ENCODE measurements around the gene OPCML. TPM values are rescaled to one million over a fixed set of nuclear protein-coding genes. Genes with fewer than 3 reads are reported as not detected.

The OPCML gene
- total RNA-seq, 1 experiment from 2014 or later: 0.94 TPM

DNA sequence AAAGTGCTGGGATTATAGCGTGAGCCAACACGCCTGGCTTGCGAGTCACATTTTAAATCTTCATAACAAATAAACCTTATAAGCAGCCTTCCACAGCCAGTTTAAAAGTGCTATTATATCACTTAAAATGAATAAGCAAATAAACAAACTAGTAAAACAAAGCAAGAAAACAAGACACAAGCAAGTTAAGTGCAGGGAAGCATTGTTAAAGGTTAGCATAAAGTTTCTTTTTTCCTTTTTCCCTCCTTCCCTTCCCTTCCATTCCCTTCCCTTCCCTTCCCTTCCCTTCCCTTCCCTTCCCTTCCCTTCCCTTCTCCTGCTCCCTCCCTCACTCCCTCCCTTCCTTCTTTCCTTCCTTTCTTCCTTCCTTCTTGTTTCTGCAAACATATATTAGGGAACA lies 278.7 kb downstream of the OPCML start:
- H2BK20ac ChIP-seq (ENCODE audit: low read depth, low read length, poor library complexity, severe bottlenecking): no peak overlapping the region
- no peak overlapping the region for H3K4ac ChIP-seq (ENCODE audit: low read depth, low read length)
- H3K18ac ChIP-seq (ENCODE audit: insufficient read length, low read depth, low read length): no peak overlapping the region
- H3K27ac ChIP-seq (ENCODE audit: insufficient read length, low read depth, low read length): no peak overlapping the region
- Mint-ChIP-seq H3K36me3 (ENCODE audit: insufficient read depth in 1 of 3, low read depth in 3 of 3) (no peaks in the 10 kb centered on the region), H3K4me3 (no peak overlapping the region), H3K27ac (no peak overlapping the region), H3K27me3 (ENCODE audit: low read depth) (no peaks in the 10 kb centered on the region; the same call in 1 of the 2 replicates), H3K9me3 (no peaks in the 10 kb centered on the region), H3K4me1 (peaks cover 7 to 8% of the 10 kb centered on the region in 2 experiments)
- no peaks in the 10 kb centered on the region for H3K27me3 ChIP-seq (ENCODE audit: insufficient read depth, low read length)
- H4K5ac ChIP-seq (ENCODE audit: insufficient read length, low read depth, low read length): no peak overlapping the region
- no peak overlapping the region for H4K91ac ChIP-seq (ENCODE audit: insufficient read length, low read depth, low read length)
- no peak overlapping the region for H3K23ac ChIP-seq (ENCODE audit: insufficient read length, low read depth, low read length)
- H3K79me2 ChIP-seq (ENCODE audit: insufficient read depth, low read length): no peaks in the 10 kb centered on the region
- no peak overlapping the region for H2AFZ ChIP-seq (ENCODE audit: low read length)
- H3K79me1 ChIP-seq (ENCODE audit: insufficient read depth, low read depth, low read length, poor library complexity, severe bottlenecking): no peaks in the 10 kb centered on the region
- no peak overlapping the region for H3K14ac ChIP-seq (ENCODE audit: insufficient read depth, low read length)
- H4K20me1 ChIP-seq (ENCODE audit: control insufficient read depth, insufficient read depth, insufficient read length): no peaks in the 10 kb centered on the region
- no peak overlapping the region for H3K4me2 ChIP-seq (ENCODE audit: insufficient read depth, insufficient read length, low read length)
- no peak overlapping the region for H2BK12ac ChIP-seq (ENCODE audit: insufficient read length, low read depth, low read length)
- H2BK5ac ChIP-seq (ENCODE audit: insufficient read length, low read length): no peak overlapping the region
- no peak for DNase-seq
- no peak overlapping the region for H2AK5ac ChIP-seq (ENCODE audit: insufficient read length, low read length)
- H3K4me1 ChIP-seq (ENCODE audit: insufficient read depth, low read length): no peaks in the 10 kb centered on the region
- H3K23me2 ChIP-seq (ENCODE audit: insufficient read length, low read depth, low read length, poor library complexity, severe bottlenecking): no peaks in the 10 kb centered on the region
- no CpG with 5 or more reads among the region's 3 CpGs for whole genome bisulfite sequencing (ENCODE audit: extremely low coverage, insufficient read length, low lambda C conversion rate)
- TF ChIP-seq, protein P1, sequence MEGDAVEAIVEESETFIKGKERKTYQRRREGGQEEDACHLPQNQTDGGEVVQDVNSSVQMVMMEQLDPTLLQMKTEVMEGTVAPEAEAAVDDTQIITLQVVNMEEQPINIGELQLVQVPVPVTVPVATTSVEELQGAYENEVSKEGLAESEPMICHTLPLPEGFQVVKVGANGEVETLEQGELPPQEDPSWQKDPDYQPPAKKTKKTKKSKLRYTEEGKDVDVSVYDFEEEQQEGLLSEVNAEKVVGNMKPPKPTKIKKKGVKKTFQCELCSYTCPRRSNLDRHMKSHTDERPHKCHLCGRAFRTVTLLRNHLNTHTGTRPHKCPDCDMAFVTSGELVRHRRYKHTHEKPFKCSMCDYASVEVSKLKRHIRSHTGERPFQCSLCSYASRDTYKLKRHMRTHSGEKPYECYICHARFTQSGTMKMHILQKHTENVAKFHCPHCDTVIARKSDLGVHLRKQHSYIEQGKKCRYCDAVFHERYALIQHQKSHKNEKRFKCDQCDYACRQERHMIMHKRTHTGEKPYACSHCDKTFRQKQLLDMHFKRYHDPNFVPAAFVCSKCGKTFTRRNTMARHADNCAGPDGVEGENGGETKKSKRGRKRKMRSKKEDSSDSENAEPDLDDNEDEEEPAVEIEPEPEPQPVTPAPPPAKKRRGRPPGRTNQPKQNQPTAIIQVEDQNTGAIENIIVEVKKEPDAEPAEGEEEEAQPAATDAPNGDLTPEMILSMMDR (conservative IDR thresholded peaks at IDR 0.05): no peak
- H3K9ac ChIP-seq (ENCODE audit: extremely low read depth, insufficient read length, low read length): no peak overlapping the region
- no peak overlapping the region for H3T11ph ChIP-seq (ENCODE audit: low read length)
- no peak overlapping the region for H3K56ac ChIP-seq (ENCODE audit: insufficient read length, low read depth, low read length)
- H2BK120ac ChIP-seq (ENCODE audit: low read depth, low read length, poor library complexity, severe bottlenecking): no peak overlapping the region
- no peak overlapping the region for H4K8ac ChIP-seq (replicated peaks; ENCODE audit: insufficient read length, low read depth, low read length)
- no peak overlapping the region for H2BK15ac ChIP-seq (ENCODE audit: low read depth, low read length)
- no peaks in the 10 kb centered on the region for H3K9me3 ChIP-seq (ENCODE audit: control insufficient read depth, low read depth, low read length)

All from H9 (cell line).